SK-N-MC (cell line): ENCODE data around the gene SLC10A7.

Experiments
- DNase-seq: peaks from one replicate; pipeline ENCODE4 v3.0.0-alpha.2; 2011; ENCODE audit warnings: low read depth, low spot score
- H3K27ac ChIP-seq: fragments of 200-600 bp; sonication (generic); 2 replicates; pipeline ENCODE4 v1.5.1; 2016; ENCODE audit warnings: mixed run types
- H3K36me3 ChIP-seq: fragments of 200-600 bp; sonication (generic); 2 replicates; pipeline ENCODE4 v1.6.1; 2017; ENCODE audit warnings: antibody characterized with exemption, low read length, mixed read lengths; ENCODE audit not compliant: insufficient read depth
- H3K4me3 ChIP-seq: fragments of 200-600 bp; sonication (generic); 2 replicates; pipeline ENCODE4 v1.5.1; 2016
- H3K9ac ChIP-seq: fragments of 200-600 bp; sonication (generic); 2 replicates; pipeline ENCODE4 v1.8.0; 2017; ENCODE audit warnings: mixed run types, mixed read lengths; ENCODE audit not compliant: insufficient read length
- H3K9me3 ChIP-seq: fragments of 200-600 bp; sonication (generic); 2 replicates; pipeline ENCODE4 v1.6.1; 2017; ENCODE audit warnings: low read depth, mild to moderate bottlenecking, antibody characterized with exemption, low read length, moderate library complexity, mixed read lengths
- EZH2 ChIP-seq: fragments of 200-600 bp; sonication (generic); IDR thresholded peaks from one replicate; pipeline ENCODE4 v1.6.1; 2017; ENCODE audit warnings: antibody characterized with exemption
- FOXP2 ChIP-seq: optimal IDR thresholded peaks from 2 replicates; pipeline ENCODE3; 2011; ENCODE audit warnings: mild to moderate bottlenecking, moderate library complexity; ENCODE audit not compliant: insufficient read depth; ENCODE audit errors: extremely low read length, control extremely low read depth
- POLR2AphosphoS5 ChIP-seq: IDR thresholded peaks from 2 replicates; pipeline ENCODE4 v1.6.1; 2012; ENCODE audit warnings: mild to moderate bottlenecking, low read depth, low read length, borderline replicate concordance

Gene SLC10A7

GRCh38 chr4:146443525-146443924 is 78.2 kb downstream of the SLC10A7 start:
- Histone ChIP-seq H3K9me3 (no peaks in the 10 kb centered on the region), H3K4me3 (no peak overlapping the region), H3K27ac (peak overlapping the region; percentile 1; the same call in 1 of the 2 replicates), H3K36me3 (no peaks in the 10 kb centered on the region), H3K9ac (no peak overlapping the region)
- TF ChIP-seq POLR2AphosphoS5 (no peak), FOXP2 (no peak), EZH2 (no peak)
- no peak for DNase-seq

- TF ChIP-seq EZH2 = no peak
- no peak for TF ChIP-seq POLR2AphosphoS5
- no peak for TF ChIP-seq FOXP2
- Histone ChIP-seq H3K4me3 (no peak overlapping the region), H3K9ac (no peak overlapping the region), H3K9me3 (no peaks in the 10 kb centered on the region), H3K36me3 (no peaks in the 10 kb centered on the region), H3K27ac (no peak overlapping the region)
- no peak for DNase-seq
Observed at GRCh38 chr4:146442801-146443200, 78.9 kb downstream of the SLC10A7 start.

GRCh38 chr4:146439999-146440398 is 81.7 kb downstream of the SLC10A7 start:
- Histone ChIP-seq H3K36me3 (no peaks in the 10 kb centered on the region), H3K9ac (no peak overlapping the region), H3K4me3 (no peak overlapping the region), H3K27ac (no peak overlapping the region), H3K9me3 (no peaks in the 10 kb centered on the region)
- no peak for TF ChIP-seq EZH2
- no peak for TF ChIP-seq POLR2AphosphoS5
- TF ChIP-seq FOXP2 = no peak
- no peak for DNase-seq

- Histone ChIP-seq H3K9ac (no peak overlapping the region), H3K4me3 (no peak overlapping the region), H3K27ac (no peak overlapping the region), H3K9me3 (no peaks in the 10 kb centered on the region), H3K36me3 (no peaks in the 10 kb centered on the region)
- no peak for DNase-seq
- no peak for TF ChIP-seq POLR2AphosphoS5
Observed at GRCh38 chr4:146439437-146439836, 82.3 kb downstream of the SLC10A7 start.

- no peaks in the 10 kb centered on the region for H3K36me3 ChIP-seq
- no peak for DNase-seq
- H3K9me3 ChIP-seq = no peaks in the 10 kb centered on the region
- H3K9ac ChIP-seq = peak overlapping the region; percentile 52
- H3K4me3 ChIP-seq = peak overlapping the region; percentile 9; the same call in 1 of the 2 replicates
- peak overlapping the region; percentile 75 for H3K27ac ChIP-seq
- no peak for TF ChIP-seq EZH2
- no peak for TF ChIP-seq POLR2AphosphoS5
- no peak for TF ChIP-seq FOXP2
Observed at GRCh38 chr4:146437778-146438177, 84.0 kb downstream of the SLC10A7 start.

- TF ChIP-seq POLR2AphosphoS5 (no peak), EZH2 (no peak), FOXP2 (no peak)
- Histone ChIP-seq H3K4me3 (no peak overlapping the region), H3K27ac (peak overlapping the region; percentile 54; the same call in 1 of the 2 replicates), H3K9ac (no peak overlapping the region), H3K36me3 (no peaks in the 10 kb centered on the region; the same call in 1 of the 2 replicates), H3K9me3 (no peaks in the 10 kb centered on the region)
- no peak for DNase-seq
Observed at GRCh38 chr4:146436423-146437162, 85.1 kb downstream of the SLC10A7 start.

- no peaks in the 10 kb centered on the region; the same call in 1 of the 2 replicates for H3K36me3 ChIP-seq
- no peak overlapping the region for H3K4me3 ChIP-seq
- H3K9ac ChIP-seq = no peak overlapping the region
- no peak for DNase-seq
- H3K9me3 ChIP-seq = no peaks in the 10 kb centered on the region
- no peak overlapping the region for H3K27ac ChIP-seq
- TF ChIP-seq FOXP2 = no peak
Observed at GRCh38 chr4:146435962-146436361, 85.8 kb downstream of the SLC10A7 start.

- DNase-seq = no peak
- no peak overlapping the region for H3K27ac ChIP-seq
- H3K9ac ChIP-seq = no peak overlapping the region
- no peaks in the 10 kb centered on the region for H3K9me3 ChIP-seq
- no peak overlapping the region for H3K4me3 ChIP-seq
- no peaks in the 10 kb centered on the region; the same call in 1 of the 2 replicates for H3K36me3 ChIP-seq
- TF ChIP-seq EZH2 (no peak), POLR2AphosphoS5 (no peak), FOXP2 (no peak)
Observed at GRCh38 chr4:146432065-146432464, 89.7 kb downstream of the SLC10A7 start.

- TF ChIP-seq EZH2 = no peak
- no peak for TF ChIP-seq POLR2AphosphoS5
- TF ChIP-seq FOXP2 = no peak
- no peak for DNase-seq
- H3K27ac ChIP-seq = no peak overlapping the region
Observed at GRCh38 chr4:146428298-146428697, 93.4 kb downstream of the SLC10A7 start.

More at GRCh38 chr4:146428298-146428697, 93.4 kb downstream of the SLC10A7 start:
- no peak overlapping the region for H3K4me3 ChIP-seq
- H3K9me3 ChIP-seq = no peaks in the 10 kb centered on the region
- H3K36me3 ChIP-seq = no peaks in the 10 kb centered on the region; the same call in 1 of the 2 replicates
- H3K9ac ChIP-seq = no peak overlapping the region
